Amniotic epithelial cell (primary cell): Measurements from ENCODE around the gene KLK5.
"Not testable (repeated sequence)": the region's sequence is repeated elsewhere in the genome, so short reads cannot be mapped to it uniquely, and the experiment has no call there.

Experiments used
- DNase-seq: peaks from one replicate; pipeline ENCODE4 v3.0.0-alpha.2; 2010; ENCODE audit warnings: low read depth

KLK5 gene

GRCh38 chr19:50921426-50922316 is 31.2 kb downstream of the KLK5 start:
- DNase-seq: no peak

GRCh38 chr19:50916069-50916468 is 36.8 kb downstream of the KLK5 start:
- DNase-seq: no peak

- DNase-seq: no peak
Observed at GRCh38 chr19:50912727-50913716, 39.8 kb downstream of the KLK5 start.

- no peak for DNase-seq
Observed at GRCh38 chr19:50912102-50912599, 40.7 kb downstream of the KLK5 start.

GRCh38 chr19:50911206-50912101 is 41.4 kb downstream of the KLK5 start, which contains the start of gene KLK4:
TSS of gene KLK4 (minus strand) at chr19:50911395. CDS start at chr19:50910738, 657 bp downstream.
- no peak for DNase-seq

GRCh38 chr19:50910722-50911121 is 42.1 kb downstream of the KLK5 start:
- no peak for DNase-seq

GRCh38 chr19:50909240-50910070 is 43.4 kb downstream of the KLK5 start:
- no peak for DNase-seq

GRCh38 chr19:50908336-50908735 is 44.5 kb downstream of the KLK5 start:
- DNase-seq: no peak

GRCh38 chr19:50906217-50906616 is 46.6 kb downstream of the KLK5 start:
- no peak for DNase-seq

- no peak for DNase-seq
Observed at GRCh38 chr19:50902640-50903039, 50.2 kb downstream of the KLK5 start.

GRCh38 chr19:50899569-50899968 is 53.3 kb downstream of the KLK5 start:
- DNase-seq: no peak

GRCh38 chr19:50898018-50898417 is 54.8 kb downstream of the KLK5 start:
- DNase-seq: no peak

- DNase-seq: no peak
Observed at GRCh38 chr19:50897612-50898011, 55.2 kb downstream of the KLK5 start.

- no peak for DNase-seq
Observed at GRCh38 chr19:50897191-50897607, 55.6 kb downstream of the KLK5 start.

- DNase-seq: peak; percentile 16
Observed at GRCh38 chr19:50896591-50897190, 56.1 kb downstream of the KLK5 start.

- DNase-seq: not testable (repeated sequence)
Observed at GRCh38 chr19:50896089-50896590, 56.7 kb downstream of the KLK5 start.

GRCh38 chr19:50894478-50895356 is 58.1 kb downstream of the KLK5 start:
- DNase-seq: no peak
